ENCODE measurements around the gene SYT13.
"Not testable (repeated sequence)": the region's sequence is repeated elsewhere in the genome, so short reads cannot be mapped to it uniquely, and the experiment has no call there.

Gene SYT13

GRCh38 chr11:45270946-45271716, 15.0 kb downstream of the SYT13 start:
- DNase-seq: no peak

GRCh38 chr11:45269678-45270077, 16.5 kb downstream of the SYT13 start:
- DNase-seq: no peak

- no peak for DNase-seq
These were observed 18.4 kb downstream of the SYT13 start for GRCh38 chr11:45267652-45268299.

GRCh38 chr11:45267052-45267451, 19.1 kb downstream of the SYT13 start:
- DNase-seq: no peak

GRCh38 chr11:45266676-45267020, 19.5 kb downstream of the SYT13 start:
- DNase-seq: no peak

GRCh38 chr11:45265969-45266675, 20.0 kb downstream of the SYT13 start:
- DNase-seq: no peak

- DNase-seq: no peak
These were observed 21.2 kb downstream of the SYT13 start for GRCh38 chr11:45264839-45265515.

- no peak for DNase-seq
These were observed 22.4 kb downstream of the SYT13 start for GRCh38 chr11:45263773-45264172.

- DNase-seq: no peak
These were observed 23.2 kb downstream of the SYT13 start for GRCh38 chr11:45262900-45263299.

- no peak for DNase-seq
These were observed 26.1 kb downstream of the SYT13 start for GRCh38 chr11:45260071-45260470.

- DNase-seq: no peak
These were observed 26.5 kb downstream of the SYT13 start for GRCh38 chr11:45259592-45259991.

- DNase-seq: no peak
These were observed 27.1 kb downstream of the SYT13 start for GRCh38 chr11:45258982-45259530.

- no peak for DNase-seq
These were observed 32.1 kb downstream of the SYT13 start for GRCh38 chr11:45254070-45254469.

- DNase-seq: no peak
These were observed 32.5 kb downstream of the SYT13 start for GRCh38 chr11:45253640-45254039.

GRCh38 chr11:45252877-45253276, 33.3 kb downstream of the SYT13 start:
- DNase-seq: no peak

GRCh38 chr11:45252134-45252856, 33.8 kb downstream of the SYT13 start:
- peak in 1 of 6 experiments; percentile 2 for DNase-seq

GRCh38 chr11:45250035-45250718, 36.0 kb downstream of the SYT13 start:
- no peak for DNase-seq

GRCh38 chr11:45249372-45249771, 36.8 kb downstream of the SYT13 start:
- DNase-seq: not testable (repeated sequence)

- no peak for DNase-seq
These were observed 37.6 kb downstream of the SYT13 start for GRCh38 chr11:45248501-45249011.

- DNase-seq: no peak
These were observed 38.7 kb downstream of the SYT13 start for GRCh38 chr11:45247433-45247832.

- DNase-seq: no peak
These were observed 39.9 kb downstream of the SYT13 start for GRCh38 chr11:45246241-45246640.

All from stimulated activated naive CD4-positive, alpha-beta T cell (primary cell).